ENCODE results near the gene LDLRAD2.

Gene LDLRAD2

GRCh38 chr1:21816602-21817302, 4.7 kb downstream of the LDLRAD2 start:
- in situ Hi-C loops (cut with HindIII; ENCODE audit: low sequenced_read_pairs), result no loop called here
- no peak overlapping the region for H3K4me3 ChIP-seq (ENCODE audit: low read depth, low read length)
- peak; percentile 70 for DNase-seq (ENCODE audit: low read depth, low spot score)
- no peak for TF ChIP-seq CTCF (IDR thresholded peaks at IDR 0.05; ENCODE audit: low read depth, low read length)

GRCh38 chr1:21818656-21819055, 6.6 kb downstream of the LDLRAD2 start:
- no peak for DNase-seq (ENCODE audit: low read depth, low spot score)
- H3K4me3 ChIP-seq (ENCODE audit: low read depth, low read length), result no peak overlapping the region
- TF ChIP-seq CTCF (IDR thresholded peaks at IDR 0.05; ENCODE audit: low read depth, low read length), result no peak
- in situ Hi-C loops (cut with HindIII; ENCODE audit: low sequenced_read_pairs), result no loop called here

- no peak for TF ChIP-seq CTCF (IDR thresholded peaks at IDR 0.05; ENCODE audit: low read depth, low read length)
- DNase-seq (ENCODE audit: low read depth, low spot score), result no peak
- in situ Hi-C loops (cut with HindIII; ENCODE audit: low sequenced_read_pairs), result no loop called here
- no peak overlapping the region for H3K4me3 ChIP-seq (ENCODE audit: low read depth, low read length)
Observed at GRCh38 chr1:21820597-21821232, 8.7 kb downstream of the LDLRAD2 start.

- no peak for DNase-seq (ENCODE audit: low read depth, low spot score)
- in situ Hi-C loops (cut with HindIII; ENCODE audit: low sequenced_read_pairs), result no loop called here
- H3K4me3 ChIP-seq (ENCODE audit: low read depth, low read length), result no peak overlapping the region
- TF ChIP-seq CTCF (IDR thresholded peaks at IDR 0.05; ENCODE audit: low read depth, low read length), result no peak
Observed at GRCh38 chr1:21821385-21822019, 9.4 kb downstream of the LDLRAD2 start.

GRCh38 chr1:21822349-21822748, 10.3 kb downstream of the LDLRAD2 start:
- in situ Hi-C loops (cut with HindIII; ENCODE audit: low sequenced_read_pairs), result no loop called here
- no peak for TF ChIP-seq CTCF (IDR thresholded peaks at IDR 0.05; ENCODE audit: low read depth, low read length)
- no peak for DNase-seq (ENCODE audit: low read depth, low spot score)

GRCh38 chr1:21823206-21823979, 11.3 kb downstream of the LDLRAD2 start:
- H3K4me3 ChIP-seq (ENCODE audit: low read depth, low read length), result no peak overlapping the region
- DNase-seq (ENCODE audit: low read depth, low spot score), result no peak
- no peak for TF ChIP-seq CTCF (IDR thresholded peaks at IDR 0.05; ENCODE audit: low read depth, low read length)
- in situ Hi-C loops (cut with HindIII; ENCODE audit: low sequenced_read_pairs), result no loop called here

More at GRCh38 chr1:21822349-21822748, 10.3 kb downstream of the LDLRAD2 start:
- H3K4me3 ChIP-seq (ENCODE audit: low read depth, low read length), result no peak overlapping the region

Measured in astrocyte of the spinal cord (primary cell).